ENCODE measurements around the gene CEMIP2.
A peak's percentile ranks its signal among the peaks of the same experiment; 100 is the strongest.

Gene CEMIP2

GRCh38 chr9:71778085-71778484 lies 9.8 kb upstream of the CEMIP2 start:
- H3K4me3 ChIP-seq (ENCODE audit: low read depth, low read length) = no peak overlapping the region
- TF ChIP-seq CTCF (IDR thresholded peaks at IDR 0.05; ENCODE audit: insufficient read depth, low read length, missing control alignments) = no peak
- DNase-seq (ENCODE audit: low read depth, low spot score) = no peak
- ChIA-PET POLR2A (no interaction called here), CTCF (interaction anchor here (1.1 to 2.1 kb wide), 5 partner anchors 9 to 173 kb away, joined by 3 to 5 read pairs (median 4); no protein-coding TSS in a partner anchor)

- H3K4me3 ChIP-seq (ENCODE audit: low read depth, low read length) = no peak overlapping the region
- DNase-seq (ENCODE audit: low read depth, low spot score) = no peak
- ChIA-PET CTCF (interaction anchor here (1.6 kb wide), 1 partner anchor 18 kb away, joined by 3 read pairs; no protein-coding TSS in a partner anchor), POLR2A (interaction anchor here (0.6 kb wide), 1 partner anchor 250 kb away, joined by 4 read pairs; no protein-coding TSS in a partner anchor)
- no peak for TF ChIP-seq CTCF (IDR thresholded peaks at IDR 0.05; ENCODE audit: insufficient read depth, low read length, missing control alignments)
These were observed 6.6 kb upstream of the CEMIP2 start for GRCh38 chr9:71774920-71775319.

GRCh38 chr9:71772726-71773125 lies 4.4 kb upstream of the CEMIP2 start:
- ChIA-PET POLR2A (no interaction called here), CTCF (no interaction called here)
- TF ChIP-seq CTCF (IDR thresholded peaks at IDR 0.05; ENCODE audit: insufficient read depth, low read length, missing control alignments) = no peak
- H3K4me3 ChIP-seq (ENCODE audit: low read depth, low read length) = no peak overlapping the region
- DNase-seq (ENCODE audit: low read depth, low spot score) = no peak

GRCh38 chr9:71770170-71770569 lies 1.9 kb upstream of the CEMIP2 start:
- ChIA-PET POLR2A (no interaction called here), CTCF (interaction anchor here (0.6 to 2.2 kb wide), 4 partner anchors 31 to 486 kb away, joined by 3 to 8 read pairs (median 4); no protein-coding TSS in a partner anchor)
- H3K4me3 ChIP-seq (ENCODE audit: low read depth, low read length) = no peak overlapping the region
- DNase-seq (ENCODE audit: low read depth, low spot score) = no peak
- TF ChIP-seq CTCF (IDR thresholded peaks at IDR 0.05; ENCODE audit: insufficient read depth, low read length, missing control alignments) = no peak

GRCh38 chr9:71769175-71770161 lies 1.2 kb upstream of the CEMIP2 start:
- peak; percentile 3 for TF ChIP-seq CTCF (IDR thresholded peaks at IDR 0.05; ENCODE audit: insufficient read depth, low read length, missing control alignments)
- CTCF ChIA-PET = interaction anchor here (1.0 to 2.2 kb wide), 7 partner anchors 8 to 485 kb away, joined by 3 to 8 read pairs (median 4); no protein-coding TSS in a partner anchor
- H3K4me3 ChIP-seq (ENCODE audit: low read depth, low read length) = peak overlapping the region; percentile 72
- no peak for DNase-seq (ENCODE audit: low read depth, low spot score)
- POLR2A ChIA-PET = interaction anchor here (1.5 to 1.8 kb wide), 2 partner anchors 46 to 84 kb away, joined by 7 to 8 read pairs; no protein-coding TSS in a partner anchor

GRCh38 chr9:71767776-71768321 lies 464 bp downstream of the CEMIP2 start:
- no peak for TF ChIP-seq CTCF (IDR thresholded peaks at IDR 0.05; ENCODE audit: insufficient read depth, low read length, missing control alignments)
- peak overlapping the region; percentile 89 for H3K4me3 ChIP-seq (ENCODE audit: low read depth, low read length)
- ChIA-PET CTCF (interaction anchor here (2.3 to 2.4 kb wide), 2 partner anchors 52 to 163 kb away, joined by 5 to 15 read pairs; no protein-coding TSS in a partner anchor), POLR2A (interaction anchor here (0.7 to 1.8 kb wide), 7 partner anchors 9 to 258 kb away, joined by 3 to 8 read pairs (median 5); no protein-coding TSS in a partner anchor)
- DNase-seq (ENCODE audit: low read depth, low spot score) = no peak

Data from AG04449 (cell line).